Stimulated activated naive CD8-positive, alpha-beta T cell treated with anti-CD3 and anti-CD28 coated beads, Interleukin-15, Interleukin-2, amounts not matched to agents 100 ng/mL and 50 ng/mL, for 24 hours (primary cell): ENCODE measurements around the gene RPTOR.

Experiments used
- H3K27ac Mint-ChIP-seq: one replicate; pipeline ENCODE4 v1.8.0; 2021; ENCODE audit warnings: mild to moderate bottlenecking, mixed read lengths
- H3K27me3 Mint-ChIP-seq: one replicate; pipeline ENCODE4 v1.8.0; 2021; ENCODE audit warnings: mixed read lengths
- H3K36me3 Mint-ChIP-seq: one replicate; pipeline ENCODE4 v1.8.0; 2021; ENCODE audit warnings: low read depth, mixed read lengths
- H3K4me1 Mint-ChIP-seq: one replicate; pipeline ENCODE4 v1.8.0; 2021; ENCODE audit warnings: low read depth, mixed read lengths
- H3K4me3 Mint-ChIP-seq: one replicate; pipeline ENCODE4 v1.8.0; 2021; ENCODE audit warnings: mild to moderate bottlenecking, mixed read lengths
- H3K9me3 Mint-ChIP-seq: one replicate; pipeline ENCODE4 v1.8.0; 2021; ENCODE audit warnings: mixed read lengths

Gene RPTOR

GRCh38 chr17:80990921-80991644 lies 446.4 kb downstream of the RPTOR start:
- Mint-ChIP-seq H3K4me1 (peaks cover 31% of the 10 kb centered on the region), H3K9me3 (no peaks in the 10 kb centered on the region), H3K36me3 (no peaks in the 10 kb centered on the region), H3K4me3 (peak overlapping the region; percentile 80), H3K27me3 (no peaks in the 10 kb centered on the region), H3K27ac (peak overlapping the region; percentile 79)

- no peaks in the 10 kb centered on the region for H3K36me3 Mint-ChIP-seq
- H3K4me3 Mint-ChIP-seq, result peak within 1 kb of the TSS; percentile 81
- H3K4me1 Mint-ChIP-seq, result peaks cover 31% of the 10 kb centered on the region
- H3K9me3 Mint-ChIP-seq, result no peaks in the 10 kb centered on the region
- H3K27ac Mint-ChIP-seq, result peak within 1 kb of the TSS; percentile 79
- no peaks in the 10 kb centered on the region for H3K27me3 Mint-ChIP-seq
Observed at GRCh38 chr17:80991645-80992076, 447.0 kb downstream of the RPTOR start, which contains the start of gene CHMP6. TSS of gene CHMP6 (plus strand) at chr17:80991841. CDS start at chr17:80991919, 78 bp downstream.

GRCh38 chr17:80992077-80992947 lies 447.7 kb downstream of the RPTOR start:
- Mint-ChIP-seq H3K36me3 (no peaks in the 10 kb centered on the region), H3K27ac (peak overlapping the region; percentile 77), H3K9me3 (no peaks in the 10 kb centered on the region), H3K4me3 (peak overlapping the region; percentile 81), H3K27me3 (no peaks in the 10 kb centered on the region), H3K4me1 (peaks cover 31% of the 10 kb centered on the region)

- Mint-ChIP-seq H3K27me3 (no peaks in the 10 kb centered on the region), H3K9me3 (no peaks in the 10 kb centered on the region), H3K36me3 (no peaks in the 10 kb centered on the region), H3K4me3 (peak overlapping the region; percentile 81), H3K4me1 (peaks cover 31% of the 10 kb centered on the region), H3K27ac (peak overlapping the region; percentile 77)
Observed at GRCh38 chr17:80992948-80993624, 448.4 kb downstream of the RPTOR start.

- H3K4me1 Mint-ChIP-seq, result peaks cover 21% of the 10 kb centered on the region
- no peaks in the 10 kb centered on the region for H3K27me3 Mint-ChIP-seq
- no peaks in the 10 kb centered on the region for H3K9me3 Mint-ChIP-seq
- peaks cover 7% of the 10 kb centered on the region for H3K36me3 Mint-ChIP-seq
- H3K27ac Mint-ChIP-seq, result no peak overlapping the region
- H3K4me3 Mint-ChIP-seq, result no peak overlapping the region
Observed at GRCh38 chr17:80995131-80995530, 450.5 kb downstream of the RPTOR start.

- Mint-ChIP-seq H3K4me3 (no peak overlapping the region), H3K36me3 (peaks cover 7% of the 10 kb centered on the region), H3K9me3 (no peaks in the 10 kb centered on the region), H3K27ac (no peak overlapping the region), H3K27me3 (no peaks in the 10 kb centered on the region), H3K4me1 (peaks cover 12% of the 10 kb centered on the region)
Observed at GRCh38 chr17:80996422-80997305, 452.0 kb downstream of the RPTOR start.

GRCh38 chr17:80997424-80998117 lies 452.9 kb downstream of the RPTOR start:
- Mint-ChIP-seq H3K27me3 (peaks cover 4% of the 10 kb centered on the region), H3K9me3 (no peaks in the 10 kb centered on the region), H3K27ac (no peak overlapping the region), H3K36me3 (peaks cover 7% of the 10 kb centered on the region), H3K4me3 (no peak overlapping the region), H3K4me1 (peaks cover 16% of the 10 kb centered on the region)

GRCh38 chr17:80998118-80998747 lies 453.6 kb downstream of the RPTOR start:
- H3K36me3 Mint-ChIP-seq, result peaks cover 7% of the 10 kb centered on the region
- peaks cover 12% of the 10 kb centered on the region for H3K4me1 Mint-ChIP-seq
- H3K27ac Mint-ChIP-seq, result no peak overlapping the region

GRCh38 chr17:80998748-80999535 lies 454.3 kb downstream of the RPTOR start:
- Mint-ChIP-seq H3K36me3 (peaks cover 7% of the 10 kb centered on the region), H3K27me3 (peaks cover 17% of the 10 kb centered on the region), H3K27ac (no peak overlapping the region), H3K4me3 (no peak overlapping the region), H3K9me3 (no peaks in the 10 kb centered on the region), H3K4me1 (peaks cover 13% of the 10 kb centered on the region)

More at GRCh38 chr17:80998118-80998747, 453.6 kb downstream of the RPTOR start:
- H3K9me3 Mint-ChIP-seq, result no peaks in the 10 kb centered on the region
- H3K4me3 Mint-ChIP-seq, result no peak overlapping the region
- H3K27me3 Mint-ChIP-seq, result peaks cover 11% of the 10 kb centered on the region

GRCh38 chr17:80999536-81000333 lies 455.1 kb downstream of the RPTOR start:
- Mint-ChIP-seq H3K27me3 (peaks cover 20% of the 10 kb centered on the region), H3K27ac (no peak overlapping the region), H3K4me3 (no peak overlapping the region), H3K9me3 (no peaks in the 10 kb centered on the region), H3K36me3 (peaks cover 7% of the 10 kb centered on the region), H3K4me1 (peaks cover 17% of the 10 kb centered on the region)

GRCh38 chr17:81000334-81000630 lies 455.6 kb downstream of the RPTOR start:
- Mint-ChIP-seq H3K36me3 (peaks cover 7% of the 10 kb centered on the region), H3K9me3 (no peaks in the 10 kb centered on the region)

GRCh38 chr17:81000631-81001357 lies 456.2 kb downstream of the RPTOR start:
- Mint-ChIP-seq H3K4me1 (peaks cover 19% of the 10 kb centered on the region), H3K27ac (no peak overlapping the region), H3K36me3 (peaks cover 7% of the 10 kb centered on the region), H3K4me3 (no peak overlapping the region), H3K9me3 (no peaks in the 10 kb centered on the region), H3K27me3 (peaks cover 23% of the 10 kb centered on the region)

More at GRCh38 chr17:81000334-81000630, 455.6 kb downstream of the RPTOR start:
- H3K27ac Mint-ChIP-seq, result no peak overlapping the region
- H3K4me3 Mint-ChIP-seq, result no peak overlapping the region
- peaks cover 23% of the 10 kb centered on the region for H3K27me3 Mint-ChIP-seq
- peaks cover 19% of the 10 kb centered on the region for H3K4me1 Mint-ChIP-seq
